WI38 (cell line): ENCODE results near the gene RNF115.

Experiments
- H3K4me3 ChIP-seq: 2 replicates; pipeline ENCODE4 v1.5.1; 2011; ENCODE audit warnings: low read depth, mild to moderate bottlenecking, control low read depth, low read length
- TF ChIP-seq, protein P1 (sequence below): IDR thresholded peaks from 2 replicates; pipeline ENCODE4 v1.5.1; 2012; ENCODE audit warnings: low read depth, mild to moderate bottlenecking, control low read depth, low read length

The RNF115 gene

DNA sequence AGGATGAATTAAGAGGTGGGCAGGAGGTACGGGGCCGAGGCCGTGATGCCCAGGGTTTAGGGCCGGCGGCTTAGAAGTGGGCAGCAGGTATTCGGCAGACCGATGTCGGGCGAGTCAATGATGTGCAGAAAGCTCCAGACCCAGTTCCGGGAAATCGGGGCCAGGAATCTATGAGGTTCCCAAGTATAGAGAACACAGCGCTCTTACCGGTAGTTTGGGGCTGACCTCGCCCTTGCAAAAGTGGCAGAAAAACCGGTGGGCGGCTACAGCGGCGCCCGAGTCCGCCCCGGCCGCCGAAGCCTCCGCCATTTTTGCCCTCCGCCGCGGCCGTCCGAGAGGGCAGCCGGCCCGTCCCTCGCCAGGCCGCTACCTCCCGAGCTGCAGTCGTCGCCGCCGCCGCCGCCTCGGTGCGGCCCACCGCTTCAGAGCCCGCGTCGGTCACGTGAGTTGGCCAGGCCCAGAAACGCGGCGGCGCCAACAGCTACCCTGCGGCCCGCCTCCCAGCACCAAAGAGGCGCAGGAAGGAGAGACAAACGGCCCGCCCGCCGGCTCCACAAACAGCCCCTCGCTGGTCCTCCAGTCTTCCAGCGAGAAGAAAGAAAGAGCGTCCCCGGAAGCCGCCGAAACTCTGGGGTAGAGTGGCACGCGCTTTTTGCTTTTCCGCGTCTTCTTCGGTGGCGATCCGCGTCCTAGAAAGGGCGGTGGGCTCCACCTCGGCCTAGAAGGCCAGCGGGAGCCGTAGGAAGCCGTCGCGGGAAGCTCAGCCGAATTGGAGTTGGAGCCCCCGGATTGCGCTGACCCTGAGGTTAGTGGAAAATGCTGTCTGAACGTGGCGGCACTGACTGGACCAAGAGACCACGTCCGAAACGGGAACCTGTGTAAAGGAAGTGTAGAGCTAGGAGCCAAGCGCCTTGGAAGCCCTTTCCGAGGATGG lies at the start of gene RNF115, which contains the start of gene POLR3C:
Gene RNF115, minus strand, starts transcription at position 531 of the 934 bp plus-strand sequence. Its CDS starts 222 bp downstream, at position 309.
Gene POLR3C, plus strand, starts transcription at position 636 of the 934 bp plus-strand sequence. CDS start 1,577 bp downstream, outside the sequence.
- TF ChIP-seq, protein P1, sequence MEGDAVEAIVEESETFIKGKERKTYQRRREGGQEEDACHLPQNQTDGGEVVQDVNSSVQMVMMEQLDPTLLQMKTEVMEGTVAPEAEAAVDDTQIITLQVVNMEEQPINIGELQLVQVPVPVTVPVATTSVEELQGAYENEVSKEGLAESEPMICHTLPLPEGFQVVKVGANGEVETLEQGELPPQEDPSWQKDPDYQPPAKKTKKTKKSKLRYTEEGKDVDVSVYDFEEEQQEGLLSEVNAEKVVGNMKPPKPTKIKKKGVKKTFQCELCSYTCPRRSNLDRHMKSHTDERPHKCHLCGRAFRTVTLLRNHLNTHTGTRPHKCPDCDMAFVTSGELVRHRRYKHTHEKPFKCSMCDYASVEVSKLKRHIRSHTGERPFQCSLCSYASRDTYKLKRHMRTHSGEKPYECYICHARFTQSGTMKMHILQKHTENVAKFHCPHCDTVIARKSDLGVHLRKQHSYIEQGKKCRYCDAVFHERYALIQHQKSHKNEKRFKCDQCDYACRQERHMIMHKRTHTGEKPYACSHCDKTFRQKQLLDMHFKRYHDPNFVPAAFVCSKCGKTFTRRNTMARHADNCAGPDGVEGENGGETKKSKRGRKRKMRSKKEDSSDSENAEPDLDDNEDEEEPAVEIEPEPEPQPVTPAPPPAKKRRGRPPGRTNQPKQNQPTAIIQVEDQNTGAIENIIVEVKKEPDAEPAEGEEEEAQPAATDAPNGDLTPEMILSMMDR, result no peak

DNA sequence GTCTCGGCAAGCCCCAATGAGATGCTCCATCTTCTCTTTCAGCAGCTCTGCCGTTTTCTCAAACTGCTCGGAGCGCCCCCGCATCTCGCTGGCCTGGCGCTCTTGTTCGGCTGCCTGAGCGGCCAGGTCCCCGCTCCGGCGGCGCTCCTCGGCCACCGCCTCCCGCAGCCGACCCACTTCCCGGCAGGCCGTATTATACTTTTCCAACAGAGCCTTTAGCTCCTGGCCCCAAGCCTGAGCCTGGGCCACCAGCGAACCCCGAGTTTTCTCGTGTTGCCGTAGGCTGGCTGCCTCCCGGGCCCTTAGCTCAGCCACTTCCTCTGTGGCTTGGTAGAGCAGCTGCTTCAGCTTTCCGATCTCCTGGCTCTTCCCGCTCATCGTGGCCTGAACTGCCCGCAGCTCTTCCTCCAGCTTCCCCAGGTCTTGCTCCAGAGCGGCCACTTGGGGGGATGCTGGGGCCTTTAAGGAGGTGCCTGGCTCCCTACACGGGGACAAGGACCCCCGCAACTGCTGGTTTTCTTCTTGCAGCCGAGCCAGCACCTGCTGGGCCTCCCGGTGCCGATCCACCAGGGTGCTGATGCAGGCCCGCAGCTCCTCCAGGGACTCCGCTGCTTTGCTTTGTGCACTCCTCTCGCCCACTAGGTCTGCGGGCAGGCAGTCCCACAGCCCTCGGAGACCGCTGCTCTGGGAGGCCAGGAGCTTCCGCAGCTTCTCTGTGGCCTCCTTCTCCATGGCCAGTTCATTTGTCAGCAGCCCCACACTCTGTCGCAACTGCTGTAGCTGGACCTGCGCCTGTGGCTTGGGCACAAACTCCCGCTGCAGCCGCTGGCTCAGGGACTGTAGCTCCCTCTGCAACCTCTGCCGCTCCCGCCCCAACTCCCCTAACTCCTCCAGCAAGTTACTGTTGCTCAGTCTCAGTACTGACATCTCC lies 48.4 kb upstream of the RNF115 start:
- TF ChIP-seq, protein P1, result no peak
- H3K4me3 ChIP-seq, result peak overlapping the region; percentile 57

More for the DNA sequence above, at the start of gene RNF115, which contains the start of gene POLR3C:
- H3K4me3 ChIP-seq, result peak within 1 kb of the TSS; percentile 80

DNA sequence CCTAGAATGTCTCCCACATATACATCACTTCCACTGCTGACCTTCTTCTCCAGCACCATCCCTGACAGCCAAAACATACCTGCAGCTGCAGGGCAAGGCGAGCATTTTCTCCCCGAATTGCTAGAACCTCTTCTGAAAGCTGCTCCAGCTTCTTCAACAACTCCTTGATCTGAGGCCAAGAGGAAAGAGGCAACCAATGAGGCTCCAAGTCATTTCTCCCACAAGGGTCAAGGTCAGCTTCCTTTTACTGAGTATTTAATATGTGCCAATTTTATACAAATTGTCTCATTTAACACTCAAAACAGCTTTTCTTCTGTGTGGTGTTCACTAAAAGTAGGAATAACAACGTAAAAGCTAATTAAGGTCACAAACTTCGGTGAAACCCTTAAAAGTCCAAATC lies 44.3 kb upstream of the RNF115 start:
- no peak overlapping the region for H3K4me3 ChIP-seq
- TF ChIP-seq, protein P1, result no peak

DNA sequence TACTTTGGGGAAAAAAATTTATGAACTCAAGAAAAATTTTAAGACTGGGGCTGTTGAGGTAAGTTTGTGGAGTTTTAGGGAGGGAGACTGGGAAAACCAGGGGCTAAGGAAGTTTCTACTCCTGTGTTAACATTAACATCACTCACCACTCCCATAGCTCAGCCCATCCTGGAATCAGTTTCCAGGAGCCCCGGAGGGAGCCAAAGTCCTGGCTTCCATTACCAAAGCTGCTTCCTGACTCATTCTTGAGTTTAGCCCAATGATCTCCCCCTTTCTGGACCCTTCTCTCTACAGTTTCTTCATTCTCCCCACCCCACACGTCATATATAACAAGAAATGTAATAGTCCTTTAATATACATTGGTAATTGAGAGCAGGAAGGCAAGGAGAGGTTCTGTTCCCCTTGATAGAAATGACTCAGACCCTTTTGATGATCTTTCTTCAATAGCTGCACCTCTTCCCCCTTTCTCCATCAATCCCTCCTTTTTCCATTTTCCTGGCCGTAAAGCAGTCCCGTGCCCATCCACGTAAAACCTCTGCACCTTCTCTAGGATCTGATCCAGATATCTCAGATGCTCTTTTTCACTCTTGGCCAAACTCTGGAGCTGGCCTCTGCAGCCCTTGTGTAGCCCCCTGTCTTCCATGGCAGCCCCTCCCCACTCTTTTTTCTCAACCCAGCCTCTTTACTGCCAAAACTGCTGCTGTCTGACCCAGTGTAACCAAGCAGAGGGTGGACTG lies 39.6 kb upstream of the RNF115 start:
- TF ChIP-seq, protein P1, result no peak
- H3K4me3 ChIP-seq, result no peak overlapping the region

DNA sequence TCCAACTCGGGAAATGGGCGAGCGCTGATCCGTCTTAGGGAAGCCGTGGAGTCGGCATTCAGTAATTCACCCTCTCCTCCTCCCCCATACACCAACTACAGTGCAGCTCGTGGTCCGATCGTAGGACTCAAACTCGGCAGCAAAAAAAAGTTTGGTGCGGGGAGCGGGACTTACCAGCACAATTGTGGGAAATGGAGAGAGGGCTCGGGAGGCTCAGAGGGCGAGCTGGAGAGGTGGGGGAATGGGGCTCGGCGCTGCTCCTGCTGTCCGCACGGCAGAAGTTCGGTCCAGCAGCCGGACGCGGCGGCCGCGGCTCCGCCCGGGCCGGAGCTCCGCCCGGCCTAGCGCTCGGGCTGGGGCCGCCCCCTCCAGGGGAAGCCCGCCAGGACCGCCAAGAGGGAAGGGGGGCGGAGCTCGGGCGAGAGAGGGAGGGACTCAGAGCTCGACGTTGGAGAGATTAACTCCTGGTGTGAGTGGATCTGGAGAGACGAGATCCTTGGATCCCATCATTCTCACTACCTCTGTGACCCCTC lies 35.7 kb upstream of the RNF115 start:
- TF ChIP-seq, protein P1, result no peak
- H3K4me3 ChIP-seq, result peak overlapping the region; percentile 95

DNA sequence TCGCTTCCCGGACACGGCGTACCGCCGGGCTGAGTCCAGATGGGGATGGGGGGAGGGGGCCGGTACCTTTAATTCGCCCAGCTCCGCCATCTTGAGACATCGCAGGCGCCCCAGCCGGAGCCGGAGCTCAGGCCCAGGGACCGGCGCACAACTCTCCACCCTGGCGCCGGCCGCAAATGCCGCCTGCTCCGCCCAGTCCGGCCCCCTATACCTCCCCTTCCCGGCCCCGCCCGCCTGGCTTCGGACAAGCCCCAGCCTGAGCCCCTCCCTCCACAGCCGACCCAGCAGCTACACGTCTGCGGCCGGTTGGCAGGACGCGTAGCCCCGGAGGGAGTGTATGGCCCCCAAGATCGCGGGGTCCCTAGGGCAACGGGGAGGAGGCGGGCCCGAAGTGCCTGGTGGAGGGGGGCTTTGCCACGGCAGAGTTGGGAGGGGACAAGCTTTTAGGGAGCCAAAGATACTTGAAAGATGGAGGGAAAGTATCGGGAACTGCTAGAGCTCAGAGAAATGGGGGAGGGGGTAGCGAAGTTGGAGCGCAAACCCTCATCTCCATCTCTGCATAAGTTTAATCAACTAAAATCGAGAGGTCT lies 35.1 kb upstream of the RNF115 start, which contains the start of gene PIAS3:
Gene PIAS3, minus strand, starts transcription at position 181 of the 590 bp plus-strand sequence. Its CDS starts 91 bp downstream, at position 90.
- TF ChIP-seq, protein P1, result no peak
- peak within 1 kb of the TSS; percentile 95 for H3K4me3 ChIP-seq
